PC-3 (cell line): Measurements from ENCODE around the gene FKBP1C. TPM values are rescaled to one million over a fixed set of nuclear protein-coding genes. Genes with fewer than 3 reads are reported as not detected.

Source experiments
- ATAC-seq: fragments of 200-7000 bp; cut with Tn5 transposase; 2 replicates; pipeline ENCODE4 v1.9.1; 2020; ENCODE audit warnings: mild to moderate bottlenecking, moderate library complexity
- BruUV-seq: library from RNA; stranded (reverse); fragments of 400-500 nt; replicated peaks from 2 replicates; lab custom pipeline; 2021; lab: Mats Ljungman, UMichigan
- CTCF ChIA-PET: fragments of 300-600 bp; sonication (Branson Sonifier 250); formaldehyde crosslinking; loops from one replicate; lab custom pipeline; 2022; ENCODE audit warnings: antibody characterized with exemption; lab: Charles Lee
- POLR2A ChIA-PET: fragments of 300-600 bp; sonication (Branson Sonifier 250); formaldehyde crosslinking; loops from one replicate; lab custom pipeline; 2022; ENCODE audit warnings: antibody characterized with exemption; ENCODE audit not compliant: unreplicated experiment; lab: Charles Lee
- DNase-seq: peaks from one replicate; pipeline ENCODE4 v3.0.0-alpha.2; 2015
- H2AFZ ChIP-seq: fragments of 300-600 bp; sonication (generic); 2 replicates; pipeline ENCODE4 v1.6.0; 2016; ENCODE audit warnings: antibody characterized with exemption, low read length
- H3F3A ChIP-seq: fragments of 300-600 bp; sonication (generic); one replicate; pipeline ENCODE4 v1.6.0; 2017; ENCODE audit warnings: antibody characterized with exemption, low read length, control low read depth, mild to moderate bottlenecking; ENCODE audit not compliant: unreplicated experiment
- H3K27ac ChIP-seq: fragments of 300-600 bp; sonication (generic); 2 replicates; pipeline ENCODE4 v1.5.1; 2016; ENCODE audit warnings: mild to moderate bottlenecking, low read length
- H3K27me3 ChIP-seq: fragments of 300-600 bp; sonication (generic); 2 replicates; pipeline ENCODE4 v1.6.1; 2016; ENCODE audit warnings: low read length, mixed read lengths
- H3K36me3 ChIP-seq: fragments of 300-600 bp; sonication (generic); 2 replicates; pipeline ENCODE4 v1.6.1; 2016; ENCODE audit warnings: low read depth, mixed run types, low read length, mixed read lengths
- H3K4me1 ChIP-seq: fragments of 300-600 bp; sonication (generic); 2 replicates; pipeline ENCODE4 v1.5.1; 2016; ENCODE audit warnings: low read length; ENCODE audit not compliant: insufficient read depth
- H3K4me2 ChIP-seq: fragments of 300-600 bp; sonication (generic); 2 replicates; pipeline ENCODE4 v1.6.0; 2016; ENCODE audit warnings: low read length
- H3K4me3 ChIP-seq: fragments of 300-600 bp; sonication (generic); 2 replicates; pipeline ENCODE4 v1.5.1; 2016; ENCODE audit warnings: mild to moderate bottlenecking, low read length, mixed read lengths
- H3K79me2 ChIP-seq: fragments of 300-600 bp; sonication (generic); 2 replicates; pipeline ENCODE4 v1.6.1; 2017; ENCODE audit warnings: low read length, mixed read lengths
- H3K9ac ChIP-seq: fragments of 300-600 bp; sonication (generic); 2 replicates; pipeline ENCODE4 v1.6.0; 2016; ENCODE audit warnings: mild to moderate bottlenecking, low read length
- H3K9me2 ChIP-seq: fragments of 300-600 bp; sonication (generic); replicated peaks from 2 replicates; pipeline ENCODE4 v1.6.1; 2016; ENCODE audit warnings: mixed run types, low read length, mixed read lengths
- H3K9me3 ChIP-seq: fragments of 300-600 bp; sonication (generic); 2 replicates; pipeline ENCODE4 v1.6.1; 2016; ENCODE audit warnings: low read length, mixed read lengths
- H4K20me1 ChIP-seq: fragments of 300-600 bp; sonication (generic); 2 replicates; pipeline ENCODE4 v1.6.1; 2016; ENCODE audit warnings: low read length, mixed read lengths
- CTCF ChIP-seq: fragments of 300-600 bp; sonication (generic); conservative IDR thresholded peaks from 2 replicates; pipeline ENCODE4 v1.5.1; 2017; ENCODE audit warnings: antibody characterized with exemption, low read depth, mild to moderate bottlenecking, low read length
- EZH2 ChIP-seq: fragments of 300-600 bp; sonication (generic); IDR thresholded peaks from one replicate; pipeline ENCODE4 v1.6.1; 2017; ENCODE audit warnings: antibody characterized with exemption, mild to moderate bottlenecking, low read length; ENCODE audit not compliant: unreplicated experiment
- EZH2phosphoT487 ChIP-seq: fragments of 300-600 bp; sonication (generic); IDR thresholded peaks from 2 replicates; pipeline ENCODE4 v1.6.1; 2018; ENCODE audit warnings: mild to moderate bottlenecking, antibody characterized with exemption, low read length, borderline replicate concordance
- intact Hi-C: fragments of 100-400 bp; cut with micrococcal nuclease; formaldehyde crosslinking; loops from 2 replicates; pipeline ENCODE4 v1.9.0; 2023
- total RNA-seq: library from RNA; depleted of rRNA; stranded (reverse); fragments of >200 nt; gene quantifications from 2 replicates; pipeline ENCODE4 v1.2.3, GENCODE V29; 2014

Gene FKBP1C
- total RNA-seq, 1 experiment from 2014 or later, result 1.9 TPM

GRCh38 chr6:63246581-63246980 lies 35.3 kb downstream of the FKBP1C start:
- intact Hi-C loops, result no loop called here
- ATAC-seq (no peak), DNase-seq (no peak)
- Histone ChIP-seq H3K9ac (no peak overlapping the region), H4K20me1 (no peaks in the 10 kb centered on the region), H3K27ac (no peak overlapping the region), H3K9me2 (no peaks in the 10 kb centered on the region), H3K27me3 (peaks cover 12% of the 10 kb centered on the region; the same call in 1 of the 2 replicates), H2AFZ (no peak overlapping the region), H3K9me3 (no peaks in the 10 kb centered on the region), H3K4me1 (no peaks in the 10 kb centered on the region), H3F3A (no peaks in the 10 kb centered on the region), H3K79me2 (no peaks in the 10 kb centered on the region), H3K4me2 (no peak overlapping the region), H3K36me3 (no peaks in the 10 kb centered on the region), H3K4me3 (no peak overlapping the region)
- CTCF ChIA-PET, result no interaction called here
- BruUV-seq, result no TSS peak
- TF ChIP-seq EZH2, result no peak
- TF ChIP-seq EZH2phosphoT487, result no peak
- no peak for TF ChIP-seq CTCF
- POLR2A ChIA-PET, result no interaction called here

DNA sequence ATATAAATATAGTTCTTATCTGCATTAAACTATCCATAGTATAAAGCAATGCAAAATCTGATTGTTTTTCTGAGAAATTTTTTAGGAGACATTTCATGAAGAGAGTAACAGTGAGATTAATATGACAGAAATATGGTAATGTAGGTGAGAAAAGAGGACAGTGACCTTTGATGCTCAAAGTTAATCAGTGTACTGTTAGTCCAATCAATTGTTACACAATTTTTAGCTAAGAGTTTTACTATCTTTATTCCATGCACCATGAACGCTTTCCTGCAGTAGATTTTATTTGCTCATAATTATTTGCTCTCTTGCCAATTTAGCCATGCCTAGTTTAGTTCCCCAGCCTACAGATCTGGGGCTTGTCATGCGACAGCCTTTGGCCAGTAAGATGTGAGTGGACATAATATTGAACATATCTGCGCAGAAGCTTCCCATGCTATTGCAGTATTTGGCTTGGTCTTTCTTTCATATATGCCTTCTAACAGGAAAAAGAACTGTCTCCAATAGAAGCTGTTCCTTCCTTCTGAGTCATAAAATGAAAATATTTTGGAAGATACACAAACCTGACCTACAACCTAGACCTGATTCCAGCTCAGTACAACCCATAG lies 38.7 kb downstream of the FKBP1C start:
- Histone ChIP-seq H3K27ac (no peak overlapping the region), H3K4me2 (no peak overlapping the region), H3K9ac (no peak overlapping the region), H2AFZ (no peak overlapping the region), H3K27me3 (peaks cover 9% of the 10 kb centered on the region; the same call in 1 of the 2 replicates), H3K4me1 (no peaks in the 10 kb centered on the region), H3F3A (no peaks in the 10 kb centered on the region), H3K9me3 (no peaks in the 10 kb centered on the region), H3K9me2 (no peaks in the 10 kb centered on the region), H4K20me1 (no peaks in the 10 kb centered on the region), H3K4me3 (no peak overlapping the region), H3K79me2 (no peaks in the 10 kb centered on the region), H3K36me3 (no peaks in the 10 kb centered on the region)
- TF ChIP-seq EZH2, result no peak
- no peak for TF ChIP-seq EZH2phosphoT487
- no peak for TF ChIP-seq CTCF
- BruUV-seq, result no TSS peak
- ATAC-seq (no peak; the same call in 1 of the 2 replicates), DNase-seq (no peak)
- ChIA-PET CTCF (no interaction called here), POLR2A (no interaction called here)
- intact Hi-C loops, result no loop called here

DNA sequence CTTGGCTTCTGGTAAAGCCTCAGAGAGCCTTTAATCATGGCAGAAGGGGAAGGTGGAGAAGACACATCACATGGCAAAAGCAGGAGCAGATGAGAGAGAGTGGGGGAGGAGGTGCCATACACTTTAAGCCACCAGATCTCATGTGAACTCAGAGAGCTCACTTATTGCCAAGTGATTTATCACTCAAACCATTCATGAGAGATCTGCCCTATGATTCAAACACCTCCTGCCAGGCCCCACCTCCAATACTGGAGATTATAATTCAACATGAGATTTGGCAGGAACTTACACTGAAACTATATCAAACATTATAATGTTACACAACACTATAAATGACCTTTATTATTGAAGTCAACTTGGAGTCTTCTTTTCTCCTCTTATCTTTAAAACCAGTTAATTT lies 47.9 kb downstream of the FKBP1C start:
- CTCF ChIA-PET, result no interaction called here
- H3K9ac ChIP-seq, result no peak overlapping the region

More for the DNA sequence above, 47.9 kb downstream of the FKBP1C start:
- no peaks in the 10 kb centered on the region for H3K79me2 ChIP-seq
- no peak overlapping the region for H3K27ac ChIP-seq
- no peak for DNase-seq
- no peaks in the 10 kb centered on the region for H3K36me3 ChIP-seq
- H3F3A ChIP-seq, result no peaks in the 10 kb centered on the region
- H4K20me1 ChIP-seq, result no peaks in the 10 kb centered on the region
- no peak overlapping the region for H2AFZ ChIP-seq
- no peaks in the 10 kb centered on the region for H3K9me3 ChIP-seq
- H3K9me2 ChIP-seq, result no peaks in the 10 kb centered on the region
- H3K4me3 ChIP-seq, result no peak overlapping the region
- intact Hi-C loops, result no loop called here
- H3K4me2 ChIP-seq, result no peak overlapping the region
- H3K4me1 ChIP-seq, result no peaks in the 10 kb centered on the region
- BruUV-seq, result no TSS peak
- TF ChIP-seq CTCF (no peak), EZH2 (no peak), EZH2phosphoT487 (no peak)
- no peak for ATAC-seq
- peaks cover 4% of the 10 kb centered on the region; the same call in 1 of the 2 replicates for H3K27me3 ChIP-seq
- POLR2A ChIA-PET, result no interaction called here
